Gastrocnemius medialis (tissue), 4 donors: Measurements from ENCODE around the gene KRTAP22-1. TPM values are rescaled to one million over a fixed set of nuclear protein-coding genes. Genes with fewer than 3 reads are reported as not detected.

ENCODE experiments used
- ATAC-seq, 2 donors: fragments of 150-250 bp; one replicate each; pipeline ENCODE4 v1.9.1; 2016
- DNase-seq, 2 donors: peaks; one replicate each; pipeline ENCODE4 v3.0.0-alpha.2; 2019
- H3K27ac ChIP-seq, 4 donors: fragments of 200-600 bp; sonication (generic); 1 replicate in 1 of 4; 2 replicates in 3 of 4; pipeline ENCODE4 v1.5.1; 2016 to 2018; ENCODE audit warnings: mild to moderate bottlenecking in 2 of 4, moderate library complexity in 1 of 4
- H3K27me3 ChIP-seq, 3 donors: fragments of 200-600 bp; sonication (generic) in 2 of 3; 1 replicate in 1 of 3; 2 replicates in 2 of 3; pipeline versions ENCODE4 v1.5.1 to v1.6.0; 2016 to 2019; ENCODE audit warnings: mild to moderate bottlenecking in 1 of 3, moderate library complexity in 1 of 3
- H3K36me3 ChIP-seq, 2 donors: fragments of 200-600 bp; sonication (generic) in 1 of 2; one replicate each; pipeline ENCODE4 v1.5.1; 2017 to 2018
- H3K4me1 ChIP-seq, 2 donors: fragments of 200-600 bp; sonication (generic) in 1 of 2; one replicate each; pipeline ENCODE4 v1.5.1; 2016 to 2017; ENCODE audit warnings: mild to moderate bottlenecking in 2 of 2
- H3K4me3 ChIP-seq, 4 donors: fragments of 200-600 bp; sonication (generic) in 3 of 4; 1 replicate in 1 of 4; 2 replicates in 3 of 4; pipeline ENCODE4 v1.5.1; 2016 to 2019; ENCODE audit warnings: mild to moderate bottlenecking in 2 of 4
- H3K9me3 ChIP-seq, 3 donors: fragments of 200-600 bp; sonication (generic) in 2 of 3; 1 replicate in 1 of 3; 2 replicates in 2 of 3; pipeline ENCODE4 v1.5.1; 2016 to 2019
- CTCF ChIP-seq, 5 experiments: fragments of 450-650 bp in 3 of 5; fragments of 200-600 bp in 2 of 5; sonication (generic) in 2 of 5; IDR thresholded peaks in 4 of 5; conservative IDR thresholded peaks in 1 of 5; 1 replicate in 4 of 5; 2 replicates in 1 of 5; pipeline ENCODE4 v1.5.1; 2016 to 2019; ENCODE audit warnings: antibody characterized with exemption in 5 of 5, mild to moderate bottlenecking in 3 of 5, moderate library complexity in 3 of 5
- POLR2A ChIP-seq, 2 donors: fragments of 450-650 bp; IDR thresholded peaks; one replicate each; pipeline ENCODE4 v1.6.1; 2017; ENCODE audit warnings: antibody characterized with exemption in 2 of 2, mild to moderate bottlenecking in 2 of 2, moderate library complexity in 2 of 2
- in situ Hi-C, 4 donors: fragments of 200-750 bp; cut with MboI; loops; one replicate each; pipeline versions ENCODE4 v1.15.0 to v1.8.0; 2017; ENCODE audit warnings: low sequenced_read_pairs in 4 of 4
- intact Hi-C: fragments of 100-400 bp; cut with DNase I; formaldehyde crosslinking; loops from one replicate; pipeline ENCODE4 v1.15.1; 2023; ENCODE audit warnings: low total_unique reads
- total RNA-seq, 4 donors: library from RNA; depleted of rRNA; stranded (reverse); fragments of >200 nt; gene quantifications; one replicate each; pipeline versions ENCODE4 v1.1.0 to v1.2.3, GENCODE V29; 2016

Gene KRTAP22-1
- total RNA-seq, 4 donors from 2014 or later = not detected

GRCh38 chr21:30580132-30580531 lies 20.8 kb upstream of the KRTAP22-1 start:
- DNase-seq (no peak), ATAC-seq (no peak)
- Histone ChIP-seq H3K9me3 (no peaks in the 10 kb centered on the region), H3K27ac (no peak overlapping the region), H3K36me3 (no peaks in the 10 kb centered on the region), H3K4me3 (no peak overlapping the region), H3K27me3 (no peaks in the 10 kb centered on the region), H3K4me1 (no peaks in the 10 kb centered on the region)
- no peak for TF ChIP-seq CTCF (IDR thresholded peaks at IDR 0.05 in 4 of 5, conservative IDR thresholded peaks at IDR 0.05 in 1 of 5)
- TF ChIP-seq POLR2A (IDR thresholded peaks at IDR 0.05) = no peak
- intact Hi-C loops (no loop called here), in situ Hi-C loops (no loop called here)

GRCh38 chr21:30582870-30583269 lies 18.0 kb upstream of the KRTAP22-1 start:
- TF ChIP-seq POLR2A (IDR thresholded peaks at IDR 0.05) (no peak), CTCF (IDR thresholded peaks at IDR 0.05 in 4 of 5, conservative IDR thresholded peaks at IDR 0.05 in 1 of 5) (no peak)
- ATAC-seq (no peak), DNase-seq (no peak)
- no peaks in the 10 kb centered on the region for H3K27me3 ChIP-seq
- in situ Hi-C loops = no loop called here
- H3K9me3 ChIP-seq = no peaks in the 10 kb centered on the region
- no peak overlapping the region for H3K4me3 ChIP-seq
- intact Hi-C loops = no loop called here
- no peaks in the 10 kb centered on the region for H3K36me3 ChIP-seq
- no peaks in the 10 kb centered on the region for H3K4me1 ChIP-seq
- no peak overlapping the region for H3K27ac ChIP-seq

- no peaks in the 10 kb centered on the region for H3K27me3 ChIP-seq
- DNase-seq (no peak), ATAC-seq (no peak)
- H3K9me3 ChIP-seq = no peaks in the 10 kb centered on the region
- in situ Hi-C loops (no loop called here), intact Hi-C loops (no loop called here)
- H3K27ac ChIP-seq = no peak within 1 kb of the TSS
- H3K4me1 ChIP-seq = no peaks in the 10 kb centered on the region
- H3K36me3 ChIP-seq = no peaks in the 10 kb centered on the region
- no peak for TF ChIP-seq POLR2A (IDR thresholded peaks at IDR 0.05)
- no peak for TF ChIP-seq CTCF (IDR thresholded peaks at IDR 0.05 in 4 of 5, conservative IDR thresholded peaks at IDR 0.05 in 1 of 5)
- no peak within 1 kb of the TSS for H3K4me3 ChIP-seq
Observed at GRCh38 chr21:30590297-30590696, 10.6 kb upstream of the KRTAP22-1 start, which contains the start of gene KRTAP22-2. TSS of gene KRTAP22-2 (minus strand) at chr21:30590397.

GRCh38 chr21:30592140-30592539 lies 8.7 kb upstream of the KRTAP22-1 start, which contains the start of gene KRTAP6-3:
TSS of gene KRTAP6-3 (plus strand) at chr21:30592440. CDS start at chr21:30592446, 6 bp downstream.
- DNase-seq (no peak), ATAC-seq (no peak)
- Histone ChIP-seq H3K9me3 (no peaks in the 10 kb centered on the region), H3K36me3 (no peaks in the 10 kb centered on the region), H3K27me3 (no peaks in the 10 kb centered on the region), H3K4me3 (no peak within 1 kb of the TSS), H3K4me1 (no peaks in the 10 kb centered on the region), H3K27ac (no peak within 1 kb of the TSS)
- intact Hi-C loops = no loop called here
- in situ Hi-C loops = no loop called here
- TF ChIP-seq POLR2A (IDR thresholded peaks at IDR 0.05) = no peak
- TF ChIP-seq CTCF (IDR thresholded peaks at IDR 0.05 in 4 of 5, conservative IDR thresholded peaks at IDR 0.05 in 1 of 5) = no peak

GRCh38 chr21:30598802-30599201 lies 2.1 kb upstream of the KRTAP22-1 start, which contains the start of gene KRTAP6-2:
TSS of gene KRTAP6-2 (minus strand) at chr21:30598902. CDS start at chr21:30598874, 28 bp downstream.
- in situ Hi-C loops = no loop called here
- H3K9me3 ChIP-seq = no peaks in the 10 kb centered on the region
- no peak for ATAC-seq
- no peak for TF ChIP-seq POLR2A (IDR thresholded peaks at IDR 0.05)
- TF ChIP-seq CTCF (IDR thresholded peaks at IDR 0.05 in 4 of 5, conservative IDR thresholded peaks at IDR 0.05 in 1 of 5) = no peak
- H3K4me1 ChIP-seq = no peaks in the 10 kb centered on the region
- H3K27me3 ChIP-seq = no peaks in the 10 kb centered on the region
- no peak within 1 kb of the TSS for H3K27ac ChIP-seq
- H3K36me3 ChIP-seq = no peaks in the 10 kb centered on the region
- DNase-seq = no peak
- no peak within 1 kb of the TSS for H3K4me3 ChIP-seq
- intact Hi-C loops = no loop called here
